Mammary epithelial cell (primary cell): ENCODE results near the gene HS3ST3A1.

Experiments used
- EZH2 ChIP-seq: IDR thresholded peaks from 2 replicates; pipeline ENCODE4 v1.6.1; 2012; ENCODE audit warnings: low read length, inconsistent platforms, borderline replicate concordance
- TF ChIP-seq, protein P1 (sequence below), 2 donors: IDR thresholded peaks in 1 of 2; conservative IDR thresholded peaks in 1 of 2; 2 replicates each; pipeline ENCODE4 v1.5.1; 2011 to 2012; ENCODE audit warnings: inconsistent platforms in 2 of 2, low read length in 2 of 2, mild to moderate bottlenecking in 2 of 2, control low read depth in 1 of 2, low read depth in 1 of 2; ENCODE audit not compliant: insufficient read depth in 1 of 2; ENCODE audit errors: extremely low read depth in 1 of 2

DNA sequence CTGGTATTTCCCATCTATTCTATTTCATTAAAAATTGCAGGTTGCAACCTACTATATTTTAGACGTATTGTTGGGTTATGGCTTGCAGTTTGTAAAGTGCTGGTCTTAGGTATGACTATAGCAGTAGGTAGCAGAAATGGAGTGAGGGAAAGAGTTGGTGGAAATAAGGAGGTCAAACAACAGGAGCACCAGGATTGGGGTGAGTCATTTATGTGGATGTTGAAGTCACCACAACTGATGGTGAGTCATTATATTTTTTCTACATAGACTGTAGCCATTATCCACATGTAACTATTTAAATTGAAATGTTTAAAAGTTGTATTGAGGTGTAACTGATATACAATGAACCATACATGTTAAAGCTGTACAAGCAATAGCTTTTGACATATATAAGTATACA is 25.0 kb upstream of the HS3ST3A1 start:
- TF ChIP-seq EZH2, result no peak
- TF ChIP-seq, protein P1, sequence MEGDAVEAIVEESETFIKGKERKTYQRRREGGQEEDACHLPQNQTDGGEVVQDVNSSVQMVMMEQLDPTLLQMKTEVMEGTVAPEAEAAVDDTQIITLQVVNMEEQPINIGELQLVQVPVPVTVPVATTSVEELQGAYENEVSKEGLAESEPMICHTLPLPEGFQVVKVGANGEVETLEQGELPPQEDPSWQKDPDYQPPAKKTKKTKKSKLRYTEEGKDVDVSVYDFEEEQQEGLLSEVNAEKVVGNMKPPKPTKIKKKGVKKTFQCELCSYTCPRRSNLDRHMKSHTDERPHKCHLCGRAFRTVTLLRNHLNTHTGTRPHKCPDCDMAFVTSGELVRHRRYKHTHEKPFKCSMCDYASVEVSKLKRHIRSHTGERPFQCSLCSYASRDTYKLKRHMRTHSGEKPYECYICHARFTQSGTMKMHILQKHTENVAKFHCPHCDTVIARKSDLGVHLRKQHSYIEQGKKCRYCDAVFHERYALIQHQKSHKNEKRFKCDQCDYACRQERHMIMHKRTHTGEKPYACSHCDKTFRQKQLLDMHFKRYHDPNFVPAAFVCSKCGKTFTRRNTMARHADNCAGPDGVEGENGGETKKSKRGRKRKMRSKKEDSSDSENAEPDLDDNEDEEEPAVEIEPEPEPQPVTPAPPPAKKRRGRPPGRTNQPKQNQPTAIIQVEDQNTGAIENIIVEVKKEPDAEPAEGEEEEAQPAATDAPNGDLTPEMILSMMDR (conservative IDR thresholded peaks at IDR 0.05 in 1 of 2, IDR thresholded peaks at IDR 0.05 in 1 of 2; ENCODE audit: extremely low read depth in 1 of 2, insufficient read depth in 1 of 2, low read depth in 1 of 2, low read length in 2 of 2), result no peak
